Measurements from ENCODE around the gene COMMD4.
"Not testable (repeated sequence)": the region's sequence is repeated elsewhere in the genome, so short reads cannot be mapped to it uniquely, and the experiment has no call there.

Gene COMMD4

DNA sequence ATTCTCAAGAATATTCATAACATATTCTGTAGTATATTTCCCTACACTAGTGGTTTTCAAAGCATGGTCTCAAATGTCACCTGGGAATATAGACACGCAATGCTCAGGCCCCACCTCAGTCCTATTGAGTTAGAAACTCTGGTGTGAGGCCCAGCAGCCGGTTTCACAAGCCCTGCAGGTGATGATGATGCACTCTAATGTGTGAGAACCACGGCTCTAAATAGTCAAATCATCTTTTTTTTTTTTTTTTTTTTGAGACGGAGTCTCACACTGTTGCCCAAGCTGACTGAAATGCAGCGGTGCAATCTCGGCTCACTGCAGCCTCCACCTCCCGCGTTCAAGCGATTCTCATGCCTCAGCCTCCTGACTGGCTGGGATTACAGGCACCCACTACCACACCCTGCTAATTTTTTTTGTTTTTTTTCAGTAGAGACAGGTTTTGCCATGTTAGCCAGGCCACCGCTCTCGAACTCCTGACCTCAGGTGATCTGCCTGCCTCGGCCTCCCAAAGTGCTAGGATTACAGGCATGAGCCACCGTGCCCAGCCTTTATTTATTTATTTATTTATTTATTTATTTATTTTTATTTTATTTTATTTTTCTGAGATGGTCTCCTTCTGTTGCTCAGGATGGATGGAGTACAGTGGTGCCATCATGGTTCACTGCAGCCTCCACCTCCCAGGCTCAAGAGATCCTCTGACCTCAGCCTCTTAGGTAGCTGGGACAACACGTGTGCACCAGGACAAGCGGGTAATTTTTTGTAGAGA, 2.0 kb upstream of the COMMD4 start:
- DNase-seq = not testable (repeated sequence)

DNA sequence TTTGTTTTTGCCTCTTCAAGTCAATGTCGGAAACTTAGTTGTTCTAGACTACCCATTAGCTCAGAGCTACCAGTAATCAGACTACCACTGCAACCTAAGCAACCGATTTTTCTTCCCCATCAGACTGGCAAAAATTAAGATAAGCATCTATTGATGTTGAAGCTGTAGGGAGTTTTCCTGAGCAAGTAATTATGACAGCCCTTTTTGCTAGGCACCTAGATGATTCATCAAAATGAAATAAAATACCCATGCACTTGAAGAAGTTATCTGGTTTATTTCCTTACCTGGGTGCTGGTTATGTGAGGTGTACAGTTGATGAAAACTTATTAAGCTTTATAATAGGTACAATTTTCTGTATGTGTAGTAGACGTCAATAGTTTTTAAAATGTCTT, 554 bp upstream of the COMMD4 start:
- DNase-seq = no peak

DNA sequence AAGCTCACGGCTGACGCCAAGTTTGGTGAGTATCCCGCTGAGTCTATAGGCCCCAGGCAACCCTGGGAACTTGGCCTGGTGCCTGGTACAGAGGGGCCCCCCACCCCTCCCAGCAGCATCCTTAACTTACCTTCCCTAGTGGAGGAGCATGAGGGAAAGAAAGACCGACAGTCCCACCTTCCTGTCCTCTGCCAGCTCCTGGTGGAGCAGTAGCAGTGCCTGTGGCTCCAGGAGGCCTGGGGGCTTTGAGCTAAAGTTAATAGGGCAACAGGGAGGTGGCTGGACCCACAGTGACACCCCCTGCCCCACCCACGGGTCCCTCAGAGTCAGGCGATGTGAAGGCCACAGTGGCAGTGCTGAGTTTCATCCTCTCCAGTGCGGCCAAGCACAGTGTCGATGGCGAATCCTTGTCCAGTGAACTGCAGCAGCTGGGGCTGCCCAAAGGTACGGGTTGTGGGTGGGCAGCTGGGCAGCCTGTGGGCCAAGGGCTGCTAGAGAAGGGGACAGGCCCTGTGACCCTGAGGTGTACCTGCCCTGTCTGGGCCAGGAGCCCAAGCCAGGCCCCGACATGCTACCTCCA, 2.9 kb downstream of the COMMD4 start:
- DNase-seq = no peak

DNA sequence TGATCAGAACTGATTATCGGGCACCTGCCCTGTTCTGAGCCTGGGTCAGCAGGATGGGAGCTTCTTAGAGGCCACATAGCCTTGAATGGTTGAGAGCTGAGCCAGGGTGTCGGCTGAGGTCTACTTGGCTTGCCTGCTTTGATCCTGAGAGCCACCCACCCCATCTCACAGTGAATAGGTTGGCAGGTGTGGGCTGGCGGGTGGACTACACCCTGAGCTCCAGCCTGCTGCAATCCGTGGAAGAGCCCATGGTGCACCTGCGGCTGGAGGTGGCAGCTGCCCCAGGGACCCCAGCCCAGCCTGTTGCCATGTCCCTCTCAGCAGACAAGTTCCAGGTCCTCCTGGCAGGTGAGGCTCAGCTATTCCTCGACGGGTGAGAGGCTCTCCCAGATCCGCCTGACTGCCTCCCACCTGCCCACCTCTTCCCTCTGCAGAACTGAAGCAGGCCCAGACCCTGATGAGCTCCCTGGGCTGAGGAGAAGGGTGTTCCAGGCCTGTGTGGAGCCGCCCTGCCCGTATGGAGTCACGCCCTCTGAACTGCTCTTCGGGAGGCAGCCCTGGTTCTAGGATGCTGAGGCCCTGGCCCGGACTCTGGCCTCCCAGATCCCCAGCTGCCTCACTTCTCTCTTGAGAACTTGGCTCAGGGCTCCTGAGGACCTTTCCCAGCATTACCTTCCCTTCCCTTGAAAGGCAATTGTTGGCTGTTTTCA, 3.8 kb downstream of the COMMD4 start:
- no peak for DNase-seq

DNA sequence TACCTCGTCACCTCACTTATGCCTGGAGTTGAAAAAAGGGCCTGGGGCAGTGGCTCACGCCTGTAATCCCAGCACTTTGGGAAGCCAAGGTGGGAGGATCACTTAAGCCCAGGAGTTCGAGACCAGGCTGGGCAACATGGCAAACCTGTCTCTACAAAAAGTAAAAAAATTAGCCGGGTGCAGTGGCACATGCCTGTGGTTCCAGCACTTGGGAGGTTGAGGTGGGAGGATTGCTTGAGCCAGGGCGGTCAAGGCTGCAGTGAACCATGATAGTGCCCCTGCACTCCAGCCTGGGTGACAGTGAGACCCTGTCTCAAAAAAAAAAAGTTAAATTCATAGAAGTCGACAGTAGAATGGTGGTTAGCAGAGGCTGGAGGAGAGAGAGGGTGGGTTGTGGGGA, 6.4 kb downstream of the COMMD4 start:
- DNase-seq = no peak

DNA sequence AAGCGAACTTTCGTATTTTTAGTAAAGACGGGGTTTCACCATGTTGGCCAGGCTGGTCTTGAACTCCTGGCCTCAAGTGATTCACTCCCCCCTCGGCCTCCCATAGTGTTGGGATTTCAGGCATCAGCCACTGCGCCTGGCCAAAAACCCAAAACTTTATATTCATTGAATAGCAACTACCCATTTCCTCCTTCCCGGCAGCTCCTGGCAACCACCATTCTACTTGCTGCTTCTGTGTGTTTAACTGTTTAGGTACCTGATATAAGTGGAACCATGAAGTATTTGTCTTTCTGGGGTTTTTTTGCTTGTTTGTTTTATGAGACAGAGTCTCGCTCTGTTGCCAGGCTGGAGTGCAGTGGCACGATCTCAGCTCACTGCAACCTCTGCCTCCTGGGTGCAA, 8.1 kb downstream of the COMMD4 start:
- not testable (repeated sequence) for DNase-seq

DNA sequence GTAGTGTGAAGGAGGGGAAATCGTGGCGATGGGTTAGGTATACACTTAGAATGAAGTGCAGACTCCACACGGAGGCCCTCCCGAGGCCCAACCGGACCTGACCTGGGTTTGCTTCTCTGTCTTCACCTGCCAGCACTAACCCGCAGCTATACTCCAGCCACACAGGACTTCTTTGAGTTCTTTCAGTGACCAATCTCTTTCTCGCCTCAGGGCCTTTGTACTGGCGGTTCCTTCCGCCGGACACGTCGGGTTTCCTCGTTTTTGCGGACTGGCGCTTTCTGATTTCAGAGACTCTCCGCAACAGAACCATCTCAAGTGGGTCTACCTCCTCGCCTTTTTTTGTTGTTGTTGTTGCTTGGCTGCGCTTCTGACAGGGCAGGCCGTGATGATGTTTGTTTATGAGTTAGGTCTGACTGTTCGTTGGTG, 10.9 kb downstream of the COMMD4 start, which contains the start of gene NEIL1:
NEIL1 (plus strand) TSS at position 244 of the 426 bp plus-strand sequence. CDS start 1,867 bp downstream, outside the sequence.
- DNase-seq = no peak

DNA sequence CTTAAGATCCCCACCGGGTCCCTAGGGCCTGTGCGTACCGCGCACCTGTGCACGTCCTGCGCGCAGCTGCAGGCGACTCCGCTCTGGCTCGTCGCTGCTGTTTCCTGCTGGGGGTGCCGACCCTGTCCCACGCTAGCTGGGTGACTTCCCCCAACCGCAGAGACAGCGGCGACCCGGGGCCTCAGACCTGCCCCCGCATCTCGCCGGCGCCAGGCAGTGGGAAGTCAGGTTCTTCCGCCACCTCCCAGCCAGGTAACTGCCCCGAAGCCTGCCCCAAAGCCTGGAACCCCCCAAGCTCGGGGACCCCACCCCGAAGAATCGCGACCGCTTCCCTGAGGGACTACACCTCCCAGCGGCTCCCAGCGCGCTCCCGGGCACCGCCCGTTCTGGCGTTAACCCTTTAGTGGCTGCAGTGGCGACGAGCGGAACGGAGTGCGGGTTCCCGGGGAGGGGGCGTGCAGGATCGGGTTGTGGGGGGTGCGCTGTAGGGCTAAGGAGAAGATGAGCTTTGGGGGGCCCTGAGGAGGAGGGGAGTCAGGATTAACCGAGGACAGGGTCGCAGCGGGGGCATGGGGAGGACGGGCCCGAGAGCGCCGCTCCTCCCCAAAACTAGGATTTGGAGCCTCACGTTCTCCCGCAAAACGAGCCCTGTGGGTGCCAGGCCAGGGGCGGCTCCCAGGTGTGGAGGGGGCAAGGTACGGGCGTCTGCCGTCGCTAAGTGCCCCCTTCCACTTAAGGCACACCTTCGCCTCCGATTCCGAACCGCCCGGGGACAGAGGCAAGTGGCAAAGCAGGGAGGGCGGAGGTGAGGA, 11.6 kb downstream of the COMMD4 start:
- no peak for DNase-seq

DNA sequence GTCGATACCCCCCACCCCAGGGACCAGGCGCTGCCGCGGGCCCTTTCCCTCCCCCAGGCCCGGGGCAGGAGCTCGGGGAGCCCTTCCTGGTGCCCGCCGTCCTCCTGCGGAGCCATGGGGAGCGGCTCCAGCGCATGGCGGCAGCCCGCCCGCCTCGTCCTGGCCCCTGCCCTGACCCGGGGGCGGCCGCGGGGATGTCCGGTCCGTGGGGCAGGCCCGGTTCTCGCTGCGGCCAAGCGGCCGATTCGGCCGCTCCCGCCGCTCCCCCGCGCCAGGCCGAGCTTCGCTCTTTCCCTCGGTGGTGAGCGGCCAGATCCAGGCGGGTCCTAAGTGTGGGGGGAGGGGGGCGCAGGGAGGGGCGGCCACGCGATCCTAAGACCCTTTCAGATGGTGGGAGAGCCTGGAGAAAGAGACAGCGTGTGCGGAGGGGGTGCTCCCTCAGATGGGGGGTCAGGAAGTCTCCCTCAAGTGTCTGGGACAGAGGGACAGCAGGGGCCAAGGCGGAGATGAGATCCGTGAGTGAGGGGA, 12.2 kb downstream of the COMMD4 start:
- DNase-seq = no peak

DNA sequence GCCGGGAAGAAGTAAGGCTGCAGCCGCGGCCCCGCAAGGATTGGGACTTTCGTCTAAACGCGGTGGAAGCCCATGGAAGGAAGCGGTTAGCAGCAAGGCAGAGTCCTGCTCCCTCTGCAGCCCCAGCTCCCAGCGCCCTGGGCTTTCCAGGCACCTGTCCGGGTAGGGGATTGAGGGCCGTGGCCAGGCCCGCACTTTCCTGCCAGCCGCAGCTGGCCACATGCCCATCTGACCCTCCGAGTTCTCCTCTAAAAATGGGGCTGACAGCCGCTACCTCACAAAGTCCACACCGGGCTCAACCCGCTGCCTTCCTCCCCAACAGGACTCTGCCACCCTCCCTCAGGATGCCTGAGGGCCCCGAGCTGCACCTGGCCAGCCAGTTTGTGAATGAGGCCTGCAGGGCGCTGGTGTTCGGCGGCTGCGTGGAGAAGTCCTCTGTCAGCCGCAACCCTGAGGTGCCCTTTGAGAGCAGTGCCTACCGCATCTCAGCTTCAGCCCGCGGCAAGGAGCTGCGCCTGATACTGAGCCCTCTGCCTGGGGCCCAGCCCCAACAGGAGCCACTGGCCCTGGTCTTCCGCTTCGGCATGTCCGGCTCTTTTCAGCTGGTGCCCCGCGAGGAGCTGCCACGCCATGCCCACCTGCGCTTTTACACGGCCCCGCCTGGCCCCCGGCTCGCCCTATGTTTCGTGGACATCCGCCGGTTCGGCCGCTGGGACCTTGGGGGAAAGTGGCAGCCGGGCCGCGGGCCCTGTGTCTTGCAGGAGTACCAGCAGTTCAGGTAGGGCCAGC, 12.9 kb downstream of the COMMD4 start:
- no peak for DNase-seq

DNA sequence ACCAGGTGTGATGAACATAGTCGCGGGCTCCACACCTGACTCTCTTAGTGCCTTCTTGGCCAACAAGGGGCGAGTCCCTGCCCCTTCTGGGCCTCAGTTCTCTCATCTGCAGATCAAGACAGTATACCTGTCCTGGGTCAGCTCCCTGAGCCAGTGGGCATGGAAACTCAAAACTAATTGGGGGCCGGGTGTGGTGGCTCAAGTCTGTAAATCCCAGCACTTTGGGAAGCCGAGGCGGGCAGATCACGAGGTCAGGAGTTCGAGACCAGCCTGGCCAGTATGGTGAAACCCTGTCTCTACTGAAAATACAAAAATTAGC, 13.4 kb downstream of the COMMD4 start:
- DNase-seq = not testable (repeated sequence)

DNA sequence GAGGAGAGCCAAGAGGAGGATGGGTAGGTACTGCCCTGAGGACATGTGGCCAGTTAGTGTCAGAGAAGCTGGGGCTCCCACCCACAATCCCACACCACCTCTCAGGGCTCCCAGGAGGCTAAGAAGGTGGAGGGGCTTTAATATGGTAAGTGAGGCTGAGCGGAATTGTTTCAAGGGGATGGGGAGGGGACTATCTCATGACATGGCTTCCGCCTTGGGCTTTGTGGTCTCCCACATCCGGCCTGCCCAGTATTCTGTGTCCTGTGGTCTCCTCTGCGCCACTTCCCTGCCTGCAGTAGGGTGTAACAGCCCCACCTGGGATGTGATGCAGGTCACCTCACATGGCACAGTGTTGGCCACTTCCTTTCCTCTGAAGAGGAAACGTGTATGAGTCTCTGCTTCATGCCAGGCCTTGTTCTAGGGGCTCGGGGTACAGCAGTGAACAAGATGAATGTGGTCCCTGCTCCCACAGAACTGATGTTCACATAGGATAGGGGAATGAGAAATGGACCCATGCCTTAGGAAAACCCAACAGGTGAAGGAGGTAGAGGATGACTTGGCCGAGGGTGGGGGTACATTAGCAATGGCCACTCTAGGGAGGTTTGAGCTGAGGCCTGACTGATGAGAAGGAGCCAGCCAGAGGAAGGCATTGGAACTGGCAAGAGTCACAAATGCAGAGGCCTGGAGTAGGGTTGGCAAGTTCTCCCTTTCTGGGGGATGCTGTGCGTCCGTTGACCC, 14.2 kb downstream of the COMMD4 start:
- DNase-seq = no peak

DNA sequence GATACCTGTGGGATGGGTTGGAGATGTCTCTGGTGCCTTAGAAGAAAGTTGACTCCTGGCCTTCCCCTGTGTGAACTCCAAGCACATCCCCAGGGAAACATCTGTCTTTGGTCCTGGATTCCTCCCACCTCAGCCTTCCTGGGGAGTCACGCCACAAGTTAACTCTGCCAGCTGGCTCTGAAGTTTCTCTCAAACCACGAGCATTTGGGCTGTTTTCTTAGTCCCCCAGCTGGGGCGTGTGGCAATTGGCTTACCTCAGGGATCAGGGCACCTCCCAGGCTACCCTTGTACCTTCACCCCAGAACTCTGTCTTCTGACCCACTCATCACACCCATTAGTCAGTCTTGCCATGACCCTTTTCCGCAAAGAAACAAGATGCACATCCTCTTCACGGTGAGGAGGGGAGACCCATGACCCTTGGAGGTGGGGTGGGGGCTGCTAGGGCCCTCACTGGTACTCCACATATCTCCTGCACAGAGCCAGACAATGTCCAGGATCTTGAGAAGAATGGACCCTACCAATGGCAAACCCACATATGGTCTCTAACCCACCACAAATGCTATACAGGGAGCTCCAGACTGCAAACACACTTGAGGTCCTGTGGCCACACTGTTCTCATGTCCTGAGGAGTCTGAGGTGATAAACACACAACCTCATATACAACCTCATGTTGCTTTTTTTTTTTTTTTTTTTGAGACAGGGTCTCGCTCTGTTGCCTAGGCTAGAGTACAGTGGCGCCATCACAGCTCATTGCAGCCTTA, 14.9 kb downstream of the COMMD4 start:
- DNase-seq = no peak

DNA sequence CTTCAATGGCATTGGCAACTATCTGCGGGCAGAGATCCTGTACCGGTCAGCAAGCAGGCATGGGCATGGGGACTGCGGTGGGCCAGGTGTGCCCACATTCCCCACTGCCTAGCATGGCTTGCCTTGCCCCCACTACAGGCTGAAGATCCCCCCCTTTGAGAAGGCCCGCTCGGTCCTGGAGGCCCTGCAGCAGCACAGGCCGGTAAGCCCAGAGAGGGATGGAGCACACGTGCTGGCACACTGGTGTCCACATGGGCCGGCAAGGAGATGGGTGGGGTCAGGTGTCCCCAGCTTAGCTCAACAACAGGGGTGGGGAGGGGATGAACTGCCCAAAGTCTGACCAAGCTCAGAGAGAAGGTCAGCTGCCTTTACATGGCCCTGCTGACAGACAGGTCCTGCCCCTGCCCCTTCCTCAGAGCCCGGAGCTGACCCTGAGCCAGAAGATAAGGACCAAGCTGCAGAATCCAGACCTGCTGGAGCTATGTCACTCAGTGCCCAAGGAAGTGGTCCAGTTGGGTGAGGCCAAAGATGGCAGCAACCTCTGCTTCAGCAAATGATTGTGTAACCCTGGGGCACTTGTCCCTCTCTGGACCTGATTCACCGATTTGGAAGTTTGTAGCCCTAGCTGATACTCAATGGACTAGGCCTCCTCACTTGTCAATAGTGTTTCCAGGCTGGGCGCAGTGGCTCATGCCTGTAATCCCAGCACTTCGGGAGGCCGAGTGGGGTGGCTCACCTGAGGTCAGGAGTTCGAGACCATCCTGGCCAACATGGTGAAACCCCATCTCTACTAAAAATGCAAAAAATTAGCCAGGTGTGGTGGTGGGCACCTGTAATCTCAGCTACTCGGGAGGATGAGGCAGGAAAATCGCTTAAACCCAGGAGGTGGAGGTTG, 16.6 kb downstream of the COMMD4 start:
- no peak for DNase-seq

DNA sequence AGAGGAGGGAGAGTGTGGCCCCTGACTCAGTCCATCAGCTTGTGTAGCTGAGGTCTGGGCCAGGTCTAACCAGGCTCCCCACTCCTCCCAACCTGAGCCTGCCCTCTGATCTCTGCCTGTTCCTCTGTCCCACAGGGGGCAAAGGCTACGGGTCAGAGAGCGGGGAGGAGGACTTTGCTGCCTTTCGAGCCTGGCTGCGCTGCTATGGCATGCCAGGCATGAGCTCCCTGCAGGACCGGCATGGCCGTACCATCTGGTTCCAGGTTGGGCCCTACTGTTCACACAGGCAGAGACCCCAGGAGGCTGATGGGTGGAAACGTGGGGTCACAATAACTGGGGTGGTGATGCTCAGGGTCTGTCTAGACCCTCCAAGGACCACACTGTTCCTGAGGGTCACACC, 17.7 kb downstream of the COMMD4 start:
- DNase-seq = no peak

DNA sequence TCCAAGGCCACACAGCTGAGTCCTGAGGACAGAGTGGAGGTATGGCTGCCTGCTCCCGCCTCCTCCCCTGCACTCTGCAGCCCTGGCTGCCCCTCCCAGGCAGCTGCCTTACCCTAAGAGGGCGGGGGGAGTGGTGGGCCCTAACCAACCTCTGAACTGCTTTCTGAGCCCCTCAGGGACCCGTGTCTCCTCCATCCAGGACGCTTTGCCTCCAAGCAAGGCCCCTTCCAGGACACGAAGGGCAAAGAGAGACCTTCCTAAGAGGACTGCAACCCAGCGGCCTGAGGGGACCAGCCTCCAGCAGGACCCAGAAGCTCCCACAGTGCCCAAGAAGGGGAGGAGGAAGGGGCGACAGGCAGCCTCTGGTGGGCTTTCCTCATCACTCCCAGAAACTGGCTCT, 18.6 kb downstream of the COMMD4 start:
- DNase-seq = no peak

DNA sequence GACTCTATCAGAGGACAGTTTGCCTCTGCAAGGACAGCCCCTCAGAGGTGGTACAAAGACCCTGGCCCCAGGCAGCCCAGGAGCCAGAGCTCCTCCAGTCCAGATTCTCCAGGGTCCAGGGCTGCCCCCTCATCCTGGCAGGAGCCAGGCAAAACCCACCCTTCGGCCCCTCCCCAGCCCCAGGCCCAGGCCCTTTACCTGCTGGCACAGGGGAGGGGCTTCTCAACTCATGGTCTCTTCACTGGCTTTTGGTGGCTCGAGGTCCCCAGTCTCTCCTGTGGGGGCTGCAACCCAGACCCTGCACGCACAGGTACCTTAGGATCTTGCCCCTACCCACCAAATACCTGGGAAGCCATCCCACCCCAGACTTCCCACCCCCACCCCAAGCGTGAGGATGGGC, 19.5 kb downstream of the COMMD4 start:
- DNase-seq = no peak

DNA sequence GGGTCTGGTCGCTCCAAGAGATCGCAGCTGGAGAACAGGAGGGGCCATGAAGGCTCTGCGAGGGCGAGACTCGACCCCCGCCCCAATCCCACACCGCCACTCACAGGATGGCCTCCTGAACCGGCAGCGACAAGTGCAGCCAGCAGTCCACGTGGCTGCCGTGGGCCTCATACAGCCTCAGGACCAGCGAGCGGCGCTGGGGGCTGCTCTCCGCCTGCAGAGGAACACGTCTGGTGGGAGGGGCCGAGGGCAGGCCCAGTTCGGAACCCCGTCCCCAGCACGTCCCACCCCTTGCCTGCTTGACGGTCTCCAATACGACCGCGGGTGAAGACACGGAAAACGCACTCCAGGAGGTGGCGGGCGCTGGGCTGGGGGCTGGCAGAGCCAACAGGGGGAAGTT, 20.1 kb downstream of the COMMD4 start:
- no peak for DNase-seq

DNA sequence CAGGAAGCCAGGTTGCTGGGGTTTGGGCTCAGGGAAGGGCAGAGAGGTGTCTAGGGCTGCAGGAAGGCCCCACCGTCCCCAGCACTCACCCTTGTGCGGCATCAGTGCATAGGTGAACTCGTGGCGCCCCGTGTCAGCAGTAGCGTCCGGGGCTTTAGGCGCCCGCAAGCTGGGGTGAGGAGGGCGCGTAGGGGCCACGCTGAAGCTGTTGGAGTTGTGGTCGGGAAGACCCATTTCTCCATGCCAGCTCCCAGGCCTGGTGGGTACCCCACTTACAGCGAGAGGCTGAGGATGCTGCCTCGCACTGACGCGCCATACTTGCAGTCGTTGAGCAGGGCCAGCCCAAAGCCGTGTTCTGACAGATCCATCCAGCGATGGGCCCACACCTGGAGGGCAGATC, 20.7 kb downstream of the COMMD4 start:
- DNase-seq = no peak

Data from cortex of kidney (tissue), 1 donor.